Left lung (tissue), 10 donors: Measurements from ENCODE around the gene PIMREG. TPM values are rescaled to one million over a fixed set of nuclear protein-coding genes. Genes with fewer than 3 reads are reported as not detected.

Experiments used
- ATAC-seq: fragments of 200-7000 bp; cut with Tn5 transposase; one replicate; pipeline ENCODE4 v1.9.1; 2020; ENCODE audit warnings: moderate library complexity
- DNase-seq, 4 donors: peaks; one replicate each; pipeline ENCODE4 v3.0.0-alpha.2; 2013 to 2020
- H3K27ac ChIP-seq, 2 donors: fragments of 200-600 bp; sonication (generic) in 1 of 2; one replicate each; pipeline versions ENCODE4 v1.5.0 to v1.8.0; 2020 to 2021
- H3K27me3 ChIP-seq, 2 donors: fragments of 200-600 bp; sonication (generic) in 1 of 2; one replicate each; pipeline versions ENCODE4 v1.5.0 to v1.8.0; 2020 to 2021
- H3K36me3 ChIP-seq, 2 donors: fragments of 200-600 bp; sonication (generic) in 1 of 2; one replicate each; pipeline versions ENCODE4 v1.5.0 to v1.8.0; 2020 to 2021
- H3K4me1 ChIP-seq, 2 donors: fragments of 200-600 bp; one replicate each; pipeline ENCODE4 v1.8.0; 2021
- H3K4me3 ChIP-seq, 2 donors: fragments of 200-600 bp; sonication (generic) in 1 of 2; one replicate each; pipeline versions ENCODE4 v1.5.0 to v1.8.0; 2020 to 2021; ENCODE audit warnings: mild to moderate bottlenecking in 1 of 2
- H3K9me3 ChIP-seq, 2 donors: fragments of 200-600 bp; sonication (generic) in 1 of 2; one replicate each; pipeline versions ENCODE4 v1.5.0 to v1.8.0; 2020 to 2021
- CTCF ChIP-seq, 2 donors: fragments of 200-600 bp; sonication (generic) in 1 of 2; IDR thresholded peaks; one replicate each; pipeline versions ENCODE4 v1.5.0 to v1.8.0; 2021; ENCODE audit warnings: antibody characterized with exemption in 2 of 2
- intact Hi-C, 2 donors: fragments of 100-400 bp; cut with DNase I; formaldehyde crosslinking; loops; one replicate each; pipeline versions ENCODE4 v1.11.2 to v1.14.2; 2022
- polyA plus RNA-seq, 6 donors: library from polyadenylated mRNA; unstranded; fragments of 120-200 nt; gene quantifications; one replicate each; pipeline ENCODE4 v1.2.1, GENCODE V29; 2013; ENCODE audit not compliant: insufficient read length in 6 of 6
- total RNA-seq, 2 donors: library from RNA; stranded (reverse); fragmentation: NEBNext Ultra II Directional; extraction: Animal tissue kit (Norgen Biotek cat#: 25700); gene quantifications; one replicate each; pipeline ENCODE4 v1.2.1, GENCODE V29; 2021
- donor health status: DM: no; HTN: yes; CAD: no.
- donor health status: DM: no; HTN: no; CAD: no.

PIMREG gene
- total and polyA plus RNA-seq, 8 donors, result 1.6 to 76.8 (median 21.1) TPM

GRCh38 chr17:6428207-6428965, 15.9 kb upstream of the PIMREG start:
- TF ChIP-seq CTCF (IDR thresholded peaks at IDR 0.05), result no peak
- no peak for ATAC-seq
- Histone ChIP-seq H3K9me3 (peaks cover 0 to 13% of the 10 kb centered on the region in 2 donors), H3K36me3 (no peaks in the 10 kb centered on the region), H3K27me3 (peaks cover 0 to 36% of the 10 kb centered on the region in 2 donors), H3K4me1 (peaks cover 0 to 10% of the 10 kb centered on the region in 2 donors), H3K27ac (no peak overlapping the region), H3K4me3 (no peak overlapping the region)
- DNase-seq, result no peak
- intact Hi-C loops, result loop anchor here in 1 of 2 donors (10.0 kb wide), 1 partner anchor 834 kb away; no protein-coding TSS in a partner anchor

DNA sequence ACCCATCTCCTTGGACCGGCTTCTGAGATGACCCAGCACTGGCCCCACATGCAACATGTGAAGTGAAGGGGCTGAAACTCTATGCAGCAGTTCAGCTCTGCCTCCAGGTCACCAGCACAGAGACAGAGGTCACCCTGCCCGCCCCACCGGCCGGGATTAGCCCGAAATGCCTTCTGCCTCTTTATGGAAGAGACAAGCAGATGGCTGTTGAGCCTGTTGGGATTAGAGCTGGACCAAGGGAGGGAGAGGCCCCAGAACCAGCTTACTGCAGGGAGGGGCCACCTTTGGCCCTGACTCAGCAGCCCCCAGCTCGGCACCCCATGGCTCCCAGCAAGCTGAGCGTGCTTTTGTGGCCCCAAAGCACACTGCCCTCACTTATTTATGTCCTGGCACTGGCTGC, 15.0 kb upstream of the PIMREG start:
- H3K27ac ChIP-seq, result no peak overlapping the region
- no peak overlapping the region for H3K4me3 ChIP-seq
- peaks cover 0 to 10% of the 10 kb centered on the region in 2 donors for H3K4me1 ChIP-seq
- no peak for TF ChIP-seq CTCF (IDR thresholded peaks at IDR 0.05)
- H3K9me3 ChIP-seq, result peaks cover 0 to 13% of the 10 kb centered on the region in 2 donors
- H3K27me3 ChIP-seq, result peaks cover 0 to 28% of the 10 kb centered on the region in 2 donors
- DNase-seq (no peak), ATAC-seq (no peak)
- intact Hi-C loops, result loop anchor here in 1 of 2 donors (10.0 kb wide), 1 partner anchor 834 kb away; no protein-coding TSS in a partner anchor
- H3K36me3 ChIP-seq, result no peaks in the 10 kb centered on the region

DNA sequence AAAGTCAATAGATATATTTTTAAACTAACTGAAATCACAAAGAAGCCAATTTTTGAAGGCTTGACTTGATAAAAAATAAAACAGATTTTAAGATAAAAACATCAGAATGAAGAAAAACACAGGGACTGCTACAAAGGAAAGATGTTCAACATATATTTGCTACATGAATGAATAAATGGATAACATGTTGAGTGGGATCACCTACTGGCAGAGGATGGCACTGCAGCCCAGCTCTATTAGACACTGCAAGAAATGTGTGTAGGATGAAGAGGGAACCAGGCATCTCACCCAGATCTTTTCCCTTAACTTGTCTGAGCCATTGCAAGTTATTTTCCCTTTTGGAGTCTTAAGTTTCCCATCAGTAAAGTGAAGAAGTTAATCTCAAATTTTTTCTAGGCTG, 13.5 kb upstream of the PIMREG start:
- intact Hi-C loops, result no loop called here

DNA sequence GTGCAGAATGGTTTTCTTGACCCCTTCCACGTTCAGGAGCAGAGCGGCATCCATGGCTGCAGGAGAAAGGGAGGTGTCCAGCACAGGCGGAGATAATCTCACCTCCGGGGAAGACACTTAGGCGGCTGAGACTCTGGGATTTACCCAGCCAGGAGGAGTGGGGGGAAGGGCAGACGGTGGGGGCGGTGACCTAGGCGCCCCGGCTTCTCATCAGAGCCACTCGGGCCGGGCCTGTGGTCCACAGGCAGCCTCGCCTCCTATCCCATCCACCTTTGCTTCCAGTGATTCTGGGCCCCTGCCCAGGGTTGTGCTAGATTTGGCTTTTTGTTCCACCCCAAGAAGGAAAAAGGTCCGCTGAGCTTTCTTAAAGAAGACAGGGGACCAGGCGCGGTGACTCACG, 9.2 kb upstream of the PIMREG start, which contains the start of gene AIPL1:
Gene AIPL1 (minus strand): TSS at position 71 of the 400 bp plus-strand sequence. CDS start 17 bp downstream, at position 54.
- Histone ChIP-seq H3K9me3 (peaks cover 0 to 13% of the 10 kb centered on the region in 2 donors), H3K27ac (no peak within 1 kb of the TSS), H3K36me3 (no peaks in the 10 kb centered on the region), H3K4me1 (no peaks in the 10 kb centered on the region), H3K4me3 (no peak within 1 kb of the TSS), H3K27me3 (peaks cover 0 to 56% of the 10 kb centered on the region in 2 donors)
- ATAC-seq, result no peak
- DNase-seq, result no peak
- intact Hi-C loops, result loop anchor here in 1 of 2 donors (5.0 kb wide), 1 partner anchor 848 kb away; no protein-coding TSS in a partner anchor
- no peak for TF ChIP-seq CTCF (IDR thresholded peaks at IDR 0.05)

More for the DNA sequence above, 13.5 kb upstream of the PIMREG start:
- H3K4me3 ChIP-seq, result no peak overlapping the region
- no peak for ATAC-seq
- H3K9me3 ChIP-seq, result peaks cover 0 to 13% of the 10 kb centered on the region in 2 donors
- H3K27ac ChIP-seq, result no peak overlapping the region
- H3K36me3 ChIP-seq, result no peaks in the 10 kb centered on the region
- no peak for TF ChIP-seq CTCF (IDR thresholded peaks at IDR 0.05)
- peaks cover 0 to 30% of the 10 kb centered on the region in 2 donors for H3K27me3 ChIP-seq
- no peak for DNase-seq
- peaks cover 0 to 10% of the 10 kb centered on the region in 2 donors for H3K4me1 ChIP-seq

DNA sequence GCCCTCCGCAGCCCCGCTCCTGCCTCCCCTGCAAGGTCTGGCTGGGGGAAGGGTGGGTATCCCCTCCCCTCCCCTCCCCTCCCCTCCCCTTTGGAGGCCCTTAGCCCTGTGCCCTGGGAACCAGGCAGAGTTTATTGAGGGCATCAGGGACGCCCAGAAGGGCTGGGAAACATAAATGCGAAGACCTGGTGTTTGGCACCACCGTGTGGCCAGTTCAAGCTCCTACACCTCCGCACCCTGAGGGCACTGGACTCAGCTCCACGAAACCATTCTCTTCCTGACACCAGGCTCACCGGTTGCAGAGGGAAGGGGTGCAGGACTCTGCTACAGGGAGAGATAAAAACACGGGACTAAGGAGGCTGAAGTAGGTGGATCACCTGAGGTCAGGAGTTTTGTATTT, 8.3 kb upstream of the PIMREG start:
- Histone ChIP-seq H3K4me1 (no peaks in the 10 kb centered on the region), H3K27me3 (peaks cover 0 to 59% of the 10 kb centered on the region in 2 donors), H3K4me3 (no peak overlapping the region), H3K27ac (no peak overlapping the region), H3K9me3 (peaks cover 0 to 8% of the 10 kb centered on the region in 2 donors), H3K36me3 (no peaks in the 10 kb centered on the region)
- peak; percentile 72 to 91 for TF ChIP-seq CTCF (IDR thresholded peaks at IDR 0.05)
- DNase-seq (peak in 2 of 4 donors; percentile 60 to 61), ATAC-seq (peak; percentile 98)
- intact Hi-C loops, result loop anchor here in 1 of 2 donors (5.0 kb wide), 1 partner anchor 849 kb away; no protein-coding TSS in a partner anchor
